ENCODE results near the gene ORC3. TPM values are rescaled to one million over a fixed set of nuclear protein-coding genes. Genes with fewer than 3 reads are reported as not detected.
"Not testable (repeated sequence)": the region's sequence is repeated elsewhere in the genome, so short reads cannot be mapped to it uniquely, and the experiment has no call there.

The ORC3 gene
- total and polyA plus RNA-seq, 2 experiments from 2014 or later, result 32.4 to 35.3 TPM

DNA sequence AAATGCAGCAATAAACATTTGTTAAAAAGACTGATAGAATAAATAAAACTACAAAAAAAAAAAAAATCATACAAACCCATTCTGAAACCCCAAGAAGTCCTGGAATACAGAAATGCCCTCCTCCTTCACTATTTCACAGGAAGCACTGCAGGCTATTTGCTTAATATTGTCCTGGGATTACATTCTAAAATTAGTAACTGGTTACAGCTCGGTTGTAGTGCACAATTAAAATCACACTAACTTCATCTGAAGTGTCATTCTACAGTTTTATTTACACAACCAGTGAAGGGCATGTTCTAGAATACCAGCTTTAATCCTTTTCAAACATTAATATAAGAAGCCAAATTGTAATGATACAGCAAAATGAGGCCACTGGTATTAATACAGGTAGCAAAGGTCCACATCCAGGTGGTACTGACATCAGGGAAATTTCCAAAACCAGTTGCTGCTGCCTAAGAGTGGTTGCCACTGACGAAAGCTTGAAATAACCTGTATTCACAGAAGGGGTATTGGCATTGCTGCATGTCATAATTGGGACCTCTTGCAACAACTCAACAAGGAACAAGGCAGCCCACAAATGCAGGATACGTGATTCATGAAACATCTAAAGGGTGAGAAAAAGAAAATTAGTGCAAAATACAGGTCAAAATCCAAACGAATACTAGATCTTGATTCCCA, 85.2 kb downstream of the ORC3 start:
- Histone ChIP-seq H3K36me3 (ENCODE audit: low read depth) (peaks cover 39% of the 10 kb centered on the region), H3K9me2 (ENCODE audit: insufficient read depth) (no peaks in the 10 kb centered on the region), H3F3A (ENCODE audit: insufficient read depth) (peaks cover 25% of the 10 kb centered on the region), H3K9ac (no peak overlapping the region), H3K27me3 (replicated peaks; ENCODE audit: insufficient read depth) (no peaks in the 10 kb centered on the region), H3K4me1 (ENCODE audit: insufficient read depth) (no peaks in the 10 kb centered on the region), H3K9me3 (ENCODE audit: low read depth) (no peaks in the 10 kb centered on the region), H3K4me3 (no peak overlapping the region), H3K27ac (no peak overlapping the region), H3K79me2 (ENCODE audit: insufficient read depth) (peaks cover 78% of the 10 kb centered on the region), H2AFZ (no peak overlapping the region), H3K4me2 (ENCODE audit: unreplicated experiment) (no peak overlapping the region), H4K20me1 (ENCODE audit: insufficient read depth) (peaks cover 7% of the 10 kb centered on the region)
- 71 to 74% methylated on average over 4 of the region's 4 CpGs for WGBS, 2 experiments (ENCODE audit: low coverage in 1 of 2, low lambda C conversion rate in 2 of 2, missing lambda C conversion rate in 2 of 2)
- in situ Hi-C loops (cut with MboI), result no loop called here
- TF ChIP-seq EZH2phosphoT487 (IDR thresholded peaks at IDR 0.05; ENCODE audit: insufficient read depth, low read depth) (no peak), EZH2 (IDR thresholded peaks at IDR 0.05; ENCODE audit: insufficient read depth, poor library complexity, severe bottlenecking) (no peak)
- no peak for DNase-seq

DNA sequence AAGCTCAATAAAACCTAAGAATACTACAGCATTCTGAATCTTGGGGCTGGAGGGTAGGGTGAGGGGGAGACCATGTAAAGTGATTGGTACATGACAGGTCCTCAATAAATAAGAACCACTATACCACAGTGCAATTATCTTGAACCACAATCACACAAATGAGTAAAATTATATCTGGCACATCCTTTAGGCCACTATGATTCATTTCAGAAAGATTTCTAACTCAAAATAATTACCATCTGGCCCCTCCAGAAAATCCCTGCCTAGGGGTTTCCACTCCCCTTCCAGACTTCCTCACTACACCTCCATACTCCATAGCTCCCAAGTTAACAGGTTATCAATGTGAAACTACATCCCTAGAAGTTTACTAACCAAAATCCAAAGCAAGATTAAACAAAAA, 92.4 kb downstream of the ORC3 start:
- H3F3A ChIP-seq (ENCODE audit: insufficient read depth), result peaks cover 19% of the 10 kb centered on the region
- peaks cover 18% of the 10 kb centered on the region for H3K4me1 ChIP-seq (ENCODE audit: insufficient read depth)
- H3K79me2 ChIP-seq (ENCODE audit: insufficient read depth), result peaks cover 100% of the 10 kb centered on the region
- no peak for DNase-seq
- H3K27ac ChIP-seq, result no peak overlapping the region
- no peak overlapping the region for H3K4me3 ChIP-seq
- H3K9me3 ChIP-seq (ENCODE audit: low read depth), result no peaks in the 10 kb centered on the region
- peak overlapping the region; percentile 48 for H3K4me2 ChIP-seq (ENCODE audit: unreplicated experiment)
- no peak overlapping the region for H3K9ac ChIP-seq
- H3K36me3 ChIP-seq (ENCODE audit: low read depth), result peaks cover 28% of the 10 kb centered on the region
- peaks cover 67% of the 10 kb centered on the region for H4K20me1 ChIP-seq (ENCODE audit: insufficient read depth)
- in situ Hi-C loops (cut with MboI), result no loop called here
- H3K9me2 ChIP-seq (ENCODE audit: insufficient read depth), result no peaks in the 10 kb centered on the region
- no peak for TF ChIP-seq EZH2phosphoT487 (IDR thresholded peaks at IDR 0.05; ENCODE audit: insufficient read depth, low read depth)
- TF ChIP-seq EZH2 (IDR thresholded peaks at IDR 0.05; ENCODE audit: insufficient read depth, poor library complexity, severe bottlenecking), result no peak
- no peaks in the 10 kb centered on the region for H3K27me3 ChIP-seq (replicated peaks; ENCODE audit: insufficient read depth)
- no peak overlapping the region for H2AFZ ChIP-seq

DNA sequence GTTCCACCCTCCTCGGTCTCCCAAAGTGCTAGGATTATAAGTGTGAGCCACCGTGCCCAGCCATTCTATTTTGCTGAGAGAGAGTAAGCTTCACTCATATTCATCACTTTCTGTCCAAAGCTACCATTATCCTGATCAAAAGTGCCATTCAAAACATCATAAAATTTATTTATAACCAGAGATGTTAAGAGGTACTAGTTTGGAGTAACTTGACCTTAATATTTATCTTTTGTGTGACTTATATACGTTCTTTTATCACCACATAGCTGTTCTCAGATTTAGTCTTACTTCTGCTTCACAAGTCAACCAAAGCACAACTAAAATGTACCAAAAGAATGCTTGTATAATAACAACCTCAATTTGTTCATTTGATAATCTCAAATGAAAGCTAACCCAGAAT, 94.0 kb downstream of the ORC3 start:
- Histone ChIP-seq H4K20me1 (ENCODE audit: insufficient read depth) (peaks cover 75% of the 10 kb centered on the region), H3K9me2 (ENCODE audit: insufficient read depth) (no peaks in the 10 kb centered on the region), H3K36me3 (ENCODE audit: low read depth) (peaks cover 15% of the 10 kb centered on the region; the same call in 1 of the 2 replicates), H3K27ac (no peak overlapping the region), H3K79me2 (ENCODE audit: insufficient read depth) (peaks cover 100% of the 10 kb centered on the region), H3K9ac (no peak overlapping the region), H3K4me3 (no peak overlapping the region), H2AFZ (no peak overlapping the region), H3K27me3 (replicated peaks; ENCODE audit: insufficient read depth) (no peaks in the 10 kb centered on the region), H3K9me3 (ENCODE audit: low read depth) (no peaks in the 10 kb centered on the region), H3K4me2 (ENCODE audit: unreplicated experiment) (no peak overlapping the region), H3F3A (ENCODE audit: insufficient read depth) (peaks cover 19% of the 10 kb centered on the region), H3K4me1 (ENCODE audit: insufficient read depth) (peaks cover 18% of the 10 kb centered on the region)
- no peak for DNase-seq
- no peak for TF ChIP-seq EZH2phosphoT487 (IDR thresholded peaks at IDR 0.05; ENCODE audit: insufficient read depth, low read depth)
- TF ChIP-seq EZH2 (IDR thresholded peaks at IDR 0.05; ENCODE audit: insufficient read depth, poor library complexity, severe bottlenecking), result no peak
- in situ Hi-C loops (cut with MboI), result no loop called here
- 96 to 98% methylated on average over 3 of the region's 3 CpGs for WGBS, 2 experiments (ENCODE audit: low coverage in 1 of 2, low lambda C conversion rate in 2 of 2, missing lambda C conversion rate in 2 of 2)

DNA sequence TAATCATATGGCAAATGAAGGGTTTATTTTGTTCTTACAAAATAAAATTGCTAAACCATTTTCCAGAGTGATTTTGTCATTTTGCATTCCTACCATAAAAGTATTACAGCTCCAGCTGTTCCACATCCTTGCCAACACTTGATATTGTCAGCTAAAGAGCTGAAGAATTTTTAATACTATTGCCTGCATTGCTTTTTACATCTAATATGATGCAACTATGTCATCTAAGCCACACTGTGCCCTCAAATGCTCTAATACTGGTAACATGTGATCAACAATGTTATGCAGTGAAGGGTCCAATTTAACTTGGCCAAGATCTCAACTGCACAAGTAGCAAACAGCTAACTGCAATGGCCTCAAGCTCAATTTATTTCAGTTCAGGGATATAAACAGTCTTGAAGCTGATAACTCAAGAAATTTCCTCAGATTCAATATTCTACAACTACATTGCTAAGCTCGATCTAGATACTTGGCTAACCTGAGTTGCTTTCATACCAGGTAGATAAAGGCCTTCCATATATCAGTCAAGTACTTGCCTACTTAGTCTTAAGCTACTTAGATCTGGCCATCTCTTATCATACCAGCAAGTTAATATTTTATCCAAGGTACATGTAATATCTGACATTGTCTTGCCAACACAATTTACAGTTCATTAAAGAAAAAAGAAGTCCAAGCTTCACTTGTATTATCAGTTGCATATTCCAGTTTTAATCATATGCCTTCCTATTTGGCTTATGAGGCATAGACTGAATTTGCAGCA, 95.1 kb downstream of the ORC3 start:
- in situ Hi-C loops (cut with MboI), result no loop called here
- peaks cover 18% of the 10 kb centered on the region for H3K4me1 ChIP-seq (ENCODE audit: insufficient read depth)
- no peaks in the 10 kb centered on the region for H3K27me3 ChIP-seq (replicated peaks; ENCODE audit: insufficient read depth)
- no peak overlapping the region for H3K4me2 ChIP-seq (ENCODE audit: unreplicated experiment)
- no peak for TF ChIP-seq EZH2phosphoT487 (IDR thresholded peaks at IDR 0.05; ENCODE audit: insufficient read depth, low read depth)
- no peak for TF ChIP-seq EZH2 (IDR thresholded peaks at IDR 0.05; ENCODE audit: insufficient read depth, poor library complexity, severe bottlenecking)
- no peak overlapping the region for H2AFZ ChIP-seq
- no peak overlapping the region for H3K27ac ChIP-seq
- peaks cover 15% of the 10 kb centered on the region; the same call in 1 of the 2 replicates for H3K36me3 ChIP-seq (ENCODE audit: low read depth)
- peaks cover 100% of the 10 kb centered on the region for H3K79me2 ChIP-seq (ENCODE audit: insufficient read depth)
- peaks cover 72% of the 10 kb centered on the region for H4K20me1 ChIP-seq (ENCODE audit: insufficient read depth)
- H3F3A ChIP-seq (ENCODE audit: insufficient read depth), result peaks cover 19% of the 10 kb centered on the region
- H3K9me2 ChIP-seq (ENCODE audit: insufficient read depth), result no peaks in the 10 kb centered on the region
- H3K4me3 ChIP-seq, result no peak overlapping the region
- no peak for DNase-seq
- H3K9me3 ChIP-seq (ENCODE audit: low read depth), result no peaks in the 10 kb centered on the region
- no peak overlapping the region for H3K9ac ChIP-seq
- WGBS, 2 experiments (ENCODE audit: low coverage in 1 of 2, low lambda C conversion rate in 2 of 2, missing lambda C conversion rate in 2 of 2), result 46 to 65% methylated on average over 1 of the region's 1 CpG

DNA sequence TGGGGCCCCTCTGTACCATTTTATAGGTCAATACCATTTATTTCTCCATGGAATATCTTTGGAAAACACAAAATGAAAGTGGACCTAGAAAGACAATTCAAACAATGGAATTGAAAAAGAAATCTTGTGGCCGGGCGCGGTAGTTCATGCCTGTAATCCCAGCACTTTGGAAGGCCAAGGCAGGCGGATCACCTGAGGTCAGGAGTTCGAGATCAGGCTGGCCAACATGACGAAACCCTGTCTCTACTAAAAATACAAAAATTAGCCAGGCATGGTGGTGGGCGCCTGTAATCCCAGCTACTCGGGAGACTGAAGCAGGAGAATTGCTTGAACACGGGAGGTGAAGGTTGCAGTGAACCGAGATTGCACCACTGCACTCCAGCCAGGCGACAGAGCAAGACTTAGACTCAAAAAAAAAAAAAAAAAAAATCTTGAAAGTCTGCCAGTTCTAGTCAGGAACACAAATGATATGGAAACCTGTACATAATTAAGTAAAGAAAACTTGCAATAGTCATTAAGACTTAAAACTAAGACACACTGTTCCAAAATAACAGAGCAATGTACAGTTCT, 96.8 kb downstream of the ORC3 start:
- H3K4me3 ChIP-seq; DNase-seq; H3K36me3 ChIP-seq (ENCODE audit: low read depth); H3K9me3 ChIP-seq (ENCODE audit: low read depth); H3K27me3 ChIP-seq (replicated peaks; ENCODE audit: insufficient read depth); H2AFZ ChIP-seq; H3K4me2 ChIP-seq (ENCODE audit: unreplicated experiment); in situ Hi-C loops (cut with MboI); H3K9ac ChIP-seq; H3K9me2 ChIP-seq (ENCODE audit: insufficient read depth); H3K27ac ChIP-seq: not testable (repeated sequence)
- Histone ChIP-seq H4K20me1 (ENCODE audit: insufficient read depth) (peaks cover 76% of the 10 kb centered on the region), H3F3A (ENCODE audit: insufficient read depth) (peaks cover 21% of the 10 kb centered on the region), H3K4me1 (ENCODE audit: insufficient read depth) (peaks cover 17% of the 10 kb centered on the region), H3K79me2 (ENCODE audit: insufficient read depth) (peaks cover 100% of the 10 kb centered on the region)
- 97 to 98% methylated on average over 11 of the region's 11 CpGs for WGBS, 2 experiments (ENCODE audit: low coverage in 1 of 2, low lambda C conversion rate in 2 of 2, missing lambda C conversion rate in 2 of 2)

Measured in GM23248 (cell line).